ENCODE measurements around the gene S100A5.
A peak's percentile ranks its signal among the peaks of the same experiment; 100 is the strongest.
"Not testable (repeated sequence)": the region's sequence is repeated elsewhere in the genome, so short reads cannot be mapped to it uniquely, and the experiment has no call there.

The S100A5 gene, protein sequence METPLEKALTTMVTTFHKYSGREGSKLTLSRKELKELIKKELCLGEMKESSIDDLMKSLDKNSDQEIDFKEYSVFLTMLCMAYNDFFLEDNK

GRCh38 chr1:153540394-153541361 is at the start of gene S100A5:
Gene S100A5 (minus strand): TSS chr1:153540934. CDS start chr1:153540191, 743 bp downstream.
- no peak for DNase-seq (ENCODE audit: low spot score)

- no peak for DNase-seq (ENCODE audit: low spot score)
Observed at GRCh38 chr1:153588482-153588881, 47.7 kb upstream of the S100A5 start.

- not testable (repeated sequence) for DNase-seq (ENCODE audit: low spot score)
Observed at GRCh38 chr1:153588033-153588432, 47.3 kb upstream of the S100A5 start.

- no peak for DNase-seq (ENCODE audit: low spot score)
Observed at GRCh38 chr1:153587314-153587713, 46.6 kb upstream of the S100A5 start.

DNA sequence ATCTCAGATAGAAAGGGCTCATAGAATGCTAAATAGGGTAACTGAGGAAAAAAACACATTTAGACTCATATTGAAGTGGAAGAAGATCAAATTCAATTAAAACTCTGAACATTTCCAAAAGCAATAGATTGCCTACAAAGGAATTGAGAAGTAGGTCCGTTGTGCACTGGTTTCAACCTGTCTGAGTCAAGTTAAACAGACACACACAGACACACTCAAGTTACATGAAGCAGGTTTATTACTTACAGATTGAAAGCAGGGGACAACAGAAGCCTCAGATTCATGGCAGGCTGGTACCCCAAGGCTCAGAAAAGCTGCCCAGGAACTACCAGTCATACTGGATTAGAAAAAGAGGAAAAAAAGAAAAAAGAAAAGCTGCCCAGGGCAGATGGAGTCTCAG is 45.6 kb upstream of the S100A5 start:
- DNase-seq (ENCODE audit: low spot score): no peak

DNA sequence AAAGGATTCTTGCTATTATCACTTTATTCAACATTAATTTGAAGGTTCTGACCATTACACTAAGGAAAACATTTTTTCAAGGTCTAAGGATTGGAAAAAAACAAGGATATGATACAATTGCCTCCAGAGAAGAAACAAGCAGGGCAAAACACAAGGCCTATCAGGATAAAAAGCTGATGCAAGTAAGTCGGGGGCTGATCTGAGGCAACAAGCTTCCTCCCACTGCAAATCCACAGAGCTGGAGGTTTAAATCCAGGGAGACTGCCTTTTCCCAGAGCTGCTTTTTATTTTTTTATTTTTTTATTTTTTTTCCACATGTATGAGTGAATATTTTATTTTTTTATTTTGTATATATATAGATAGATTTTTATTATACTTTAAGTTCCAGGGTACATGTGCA is 44.3 kb upstream of the S100A5 start:
- no peak for DNase-seq (ENCODE audit: low spot score)

DNA sequence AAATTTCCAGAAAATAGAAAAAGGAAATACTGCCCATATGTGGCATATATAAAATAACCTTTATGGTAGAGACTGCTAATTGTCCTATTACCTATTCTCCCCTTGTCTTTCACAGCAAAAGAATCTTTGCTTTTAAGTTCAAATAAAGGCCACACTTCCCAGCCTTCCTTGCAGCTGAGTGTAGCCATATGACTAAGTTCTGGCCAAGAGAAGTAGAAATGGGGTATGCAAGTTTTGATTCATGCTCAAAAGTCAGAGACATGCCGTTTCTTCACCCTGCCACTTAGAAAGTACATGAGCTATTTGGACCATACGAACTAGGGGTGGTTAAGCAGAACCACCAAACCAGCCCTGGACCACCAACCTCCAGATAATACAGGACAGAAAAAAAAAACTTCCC is 43.2 kb upstream of the S100A5 start:
- DNase-seq (ENCODE audit: low spot score): no peak

DNA sequence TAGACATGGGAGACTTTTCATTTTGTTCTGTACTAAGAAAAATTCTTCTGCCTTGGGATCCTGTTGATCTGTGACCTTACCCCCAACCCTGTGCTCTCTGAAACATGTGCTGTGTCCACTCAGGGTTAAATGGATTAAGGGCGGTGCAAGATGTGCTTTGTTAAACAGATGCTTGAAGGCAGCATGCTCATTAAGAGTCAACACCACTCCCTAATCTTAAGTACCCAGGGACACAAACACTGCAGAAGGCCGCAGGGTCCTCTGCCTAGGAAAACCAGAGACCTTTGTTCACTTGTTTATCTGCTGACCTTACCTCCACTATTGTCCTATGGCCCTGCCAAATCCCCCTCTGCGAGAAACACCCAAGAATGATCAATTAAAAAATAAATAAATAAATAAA is 42.8 kb upstream of the S100A5 start:
- DNase-seq (ENCODE audit: low spot score): not testable (repeated sequence)

DNA sequence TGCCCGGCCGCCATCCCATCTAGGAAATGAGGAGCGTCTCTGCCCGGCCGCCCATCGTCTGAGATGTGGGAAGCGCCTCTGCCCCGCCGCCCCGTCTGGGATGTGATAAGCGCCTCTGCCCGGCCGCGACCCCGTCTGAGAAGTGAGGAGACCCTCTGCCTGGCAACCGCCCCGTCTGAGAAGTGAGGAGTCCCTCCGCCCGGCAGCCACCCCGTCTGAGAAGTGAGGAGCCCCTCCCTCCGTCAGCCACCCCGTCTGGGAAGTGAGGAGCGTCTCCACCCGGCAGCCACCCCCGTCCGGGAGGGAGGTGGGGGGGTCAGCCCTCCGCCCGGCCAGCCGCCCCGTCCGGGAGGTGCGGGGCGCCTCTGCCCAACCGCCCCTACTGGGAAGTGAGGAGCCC is 42.1 kb upstream of the S100A5 start:
- not testable (repeated sequence) for DNase-seq (ENCODE audit: low spot score)

DNA sequence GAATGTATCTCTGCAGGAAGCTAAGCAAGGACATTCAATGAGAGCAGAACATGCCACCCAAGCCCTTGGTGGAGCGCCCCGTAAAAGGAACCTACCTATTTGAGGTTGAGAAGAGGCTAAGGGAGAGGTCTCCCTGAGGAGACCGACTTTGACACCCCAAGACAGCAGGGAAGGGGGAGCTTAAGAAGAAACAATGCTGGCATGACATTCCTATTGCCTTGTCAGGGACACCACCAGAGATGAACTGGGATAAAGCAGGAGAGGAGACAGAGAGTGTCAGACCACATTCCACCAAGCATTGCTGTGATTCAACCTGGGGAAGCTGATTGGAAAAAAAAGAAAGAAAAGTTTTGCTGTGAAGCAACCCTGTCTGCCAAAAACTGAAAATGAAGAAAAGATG is 38.2 kb upstream of the S100A5 start:
- DNase-seq (ENCODE audit: low spot score): no peak

DNA sequence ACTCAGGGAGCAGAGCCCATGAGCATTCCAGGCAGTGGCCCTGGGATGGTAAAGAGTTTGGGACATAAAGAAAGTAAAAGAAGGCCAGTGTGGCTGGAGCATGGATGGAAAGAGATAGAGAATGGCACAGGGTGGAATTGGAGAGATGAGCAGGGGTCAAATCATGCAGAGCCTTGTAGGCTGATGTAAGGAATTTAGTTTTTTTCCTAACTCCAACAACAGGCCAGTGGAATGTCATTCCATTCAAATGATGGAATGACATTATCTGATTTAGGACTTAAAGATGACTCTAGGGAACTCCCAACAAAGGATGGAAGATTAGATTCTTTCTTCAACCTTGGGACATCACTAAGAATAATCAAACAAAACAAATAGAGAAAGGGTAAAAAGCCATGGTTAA is 37.8 kb upstream of the S100A5 start:
- no peak for DNase-seq (ENCODE audit: low spot score)

DNA sequence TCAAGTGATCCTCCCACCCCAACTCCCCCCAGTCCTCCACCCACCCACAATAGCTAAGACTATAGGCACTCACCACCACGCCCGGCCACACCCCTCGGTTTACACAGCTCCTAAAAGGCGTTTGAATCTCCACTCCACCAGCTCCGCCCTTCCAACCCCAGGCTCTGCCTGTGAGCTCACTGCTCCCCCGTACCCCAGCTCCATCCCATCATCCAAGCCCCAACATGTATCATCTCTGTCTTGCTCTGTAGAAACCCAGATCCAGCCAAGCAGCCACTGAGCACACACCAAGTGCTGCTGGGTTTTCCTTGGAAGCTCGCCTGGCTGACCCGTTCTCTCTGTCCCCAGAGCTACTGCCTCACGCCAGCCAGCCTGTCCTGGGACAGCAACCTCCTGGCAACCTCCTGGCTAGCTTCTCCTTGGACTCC is 36.9 kb upstream of the S100A5 start:
- DNase-seq (ENCODE audit: low spot score): no peak

DNA sequence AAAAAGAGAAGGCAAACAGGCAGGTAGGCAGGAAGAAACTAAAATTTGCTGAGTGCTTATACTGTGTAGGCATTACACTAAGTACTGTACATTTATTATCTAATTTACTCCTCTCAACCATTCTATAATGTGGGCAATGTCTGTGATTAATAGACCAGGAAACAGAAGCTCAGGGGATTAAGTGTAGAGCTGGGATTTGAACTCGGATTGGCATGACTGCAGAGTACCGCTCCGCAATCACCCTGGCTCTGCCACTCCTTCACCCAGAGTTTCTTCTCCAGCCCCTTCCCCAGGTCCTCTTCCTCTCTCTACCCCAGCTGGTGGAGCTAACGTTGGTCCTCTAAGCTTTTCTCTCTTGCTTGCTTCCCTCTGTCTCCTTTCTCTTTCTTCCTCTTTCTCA is 36.4 kb upstream of the S100A5 start:
- DNase-seq (ENCODE audit: low spot score): no peak

- DNase-seq (ENCODE audit: low spot score): not testable (repeated sequence)
Observed at GRCh38 chr1:153575497-153575896, 34.8 kb upstream of the S100A5 start.

DNA sequence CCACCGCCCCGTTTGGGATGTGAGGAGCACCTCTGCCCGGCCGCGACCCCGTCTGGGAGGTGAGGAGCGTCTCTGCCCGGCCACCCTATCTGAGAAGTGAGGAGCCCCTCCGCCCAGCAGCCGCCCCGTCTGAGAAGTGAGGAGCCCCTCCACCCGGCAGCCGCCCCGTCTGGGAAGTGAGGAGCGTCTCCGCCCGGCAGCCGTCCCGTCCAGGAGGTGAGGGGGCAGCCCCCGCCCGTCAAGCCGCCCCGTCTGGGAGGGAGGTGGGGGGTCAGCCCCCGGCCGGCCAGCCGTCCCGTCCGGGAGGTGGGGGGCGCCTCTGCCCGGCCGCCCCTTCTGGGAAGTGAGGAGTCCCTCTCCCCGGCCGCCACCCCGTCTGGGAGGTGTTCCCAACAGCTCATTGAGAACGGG is 34.4 kb upstream of the S100A5 start:
- not testable (repeated sequence) for DNase-seq (ENCODE audit: low spot score)

GRCh38 chr1:153573351-153573750 is 32.6 kb upstream of the S100A5 start:
- DNase-seq (ENCODE audit: low spot score): no peak

DNA sequence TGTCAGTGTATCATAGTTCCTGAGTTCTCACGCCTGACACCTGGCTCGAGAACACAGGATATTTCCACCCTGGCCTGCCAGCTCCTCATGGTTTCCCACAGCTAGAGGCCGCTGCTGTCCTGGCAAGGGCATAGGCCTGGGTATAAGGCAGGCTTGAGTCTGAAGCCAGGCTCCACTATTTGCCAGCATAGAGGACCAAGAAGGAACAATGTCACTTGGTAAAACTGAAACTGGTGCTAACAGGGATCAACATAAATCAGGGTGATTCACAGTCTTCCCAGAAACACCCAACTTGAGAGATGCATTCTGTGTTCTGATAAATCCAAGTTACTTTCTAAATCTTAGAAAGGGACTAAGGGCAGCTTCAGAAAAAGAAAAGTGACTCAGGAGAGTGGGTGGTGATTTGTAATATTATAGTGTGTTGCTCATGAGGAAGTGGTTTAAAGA is 31.9 kb upstream of the S100A5 start:
- peak; percentile 50 for DNase-seq (ENCODE audit: low spot score)

GRCh38 chr1:153571706-153572105 is 31.0 kb upstream of the S100A5 start:
- DNase-seq (ENCODE audit: low spot score): no peak

DNA sequence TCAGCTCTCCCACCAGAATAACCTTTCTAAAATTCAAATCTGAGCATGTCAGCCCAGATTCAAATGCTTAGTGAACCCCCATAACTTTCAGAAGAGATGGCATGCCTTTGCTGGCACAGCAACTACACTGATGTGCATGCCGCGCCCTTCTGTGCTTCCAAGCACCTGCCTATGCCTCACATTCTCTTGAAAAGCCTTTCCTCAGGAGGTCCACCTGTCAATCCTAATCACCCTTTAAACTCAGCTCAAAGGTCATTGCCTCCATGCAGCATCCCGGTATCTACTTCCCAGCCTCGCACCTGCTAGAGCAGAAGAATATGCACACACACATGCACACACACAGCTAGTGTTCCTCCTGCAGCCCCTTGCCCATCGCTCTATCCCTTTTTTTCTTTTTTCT is 30.1 kb upstream of the S100A5 start:
- DNase-seq (ENCODE audit: low spot score): no peak

GRCh38 chr1:153569465-153569864 is 28.7 kb upstream of the S100A5 start:
- no peak for DNase-seq (ENCODE audit: low spot score)

- peak; percentile 89 for DNase-seq (ENCODE audit: low spot score)
Observed at GRCh38 chr1:153568367-153569099, 27.8 kb upstream of the S100A5 start.

DNA sequence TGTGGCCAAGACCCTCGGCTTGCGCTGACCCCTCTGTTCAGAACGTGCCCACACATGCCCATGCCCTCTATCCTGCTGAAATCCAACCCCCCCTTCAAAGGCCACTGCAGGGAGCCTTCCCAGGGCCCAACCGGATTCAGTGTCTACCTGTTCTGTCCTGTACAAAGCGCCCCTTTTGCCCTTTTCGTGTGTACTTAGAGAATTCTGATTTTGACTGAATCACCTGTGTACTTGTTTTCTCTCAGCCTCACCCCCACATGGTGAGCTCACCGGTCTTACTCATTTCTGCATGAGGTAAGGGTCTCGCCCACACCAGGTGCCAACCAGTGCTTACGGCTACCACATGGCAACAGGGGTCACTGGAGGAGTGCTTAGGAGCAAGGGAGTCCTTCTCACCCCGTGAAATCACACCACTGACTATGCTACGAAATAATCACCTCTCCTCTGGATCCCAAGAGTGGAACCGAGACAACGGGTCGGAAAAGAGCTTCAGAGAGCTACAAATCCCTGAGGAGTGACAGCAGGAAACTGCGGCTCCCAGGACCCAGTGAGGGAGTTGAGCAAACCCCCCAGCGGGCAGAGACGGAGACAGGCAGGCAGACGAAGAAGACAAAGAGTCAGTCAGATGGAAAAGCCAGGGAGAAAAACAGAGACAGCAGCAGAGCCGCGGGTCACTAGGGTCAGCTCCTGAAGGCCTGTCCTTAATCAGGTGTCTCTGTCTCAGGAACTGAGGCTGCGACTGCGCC is 27.1 kb upstream of the S100A5 start:
- no peak for DNase-seq (ENCODE audit: low spot score)
